OCI-LY3 (cell line): ENCODE data around the gene HAUS6.
"Not testable (repeated sequence)": the region's sequence is repeated elsewhere in the genome, so short reads cannot be mapped to it uniquely, and the experiment has no call there.

Experiments used
- EZH2phosphoT487 ChIP-seq: fragments of 200-600 bp; shearing (Covaris generic); IDR thresholded peaks from 2 replicates; pipeline ENCODE4 v1.6.1; 2018; ENCODE audit warnings: antibody characterized with exemption, mixed run types, low read depth
- TF ChIP-seq, protein P1 (sequence below): fragments of 200-600, 300-600 bp; sonication (generic); IDR thresholded peaks from 2 replicates; pipeline ENCODE4 v1.5.1; 2014; ENCODE audit warnings: antibody characterized with exemption, low read length, low read depth

DNA sequence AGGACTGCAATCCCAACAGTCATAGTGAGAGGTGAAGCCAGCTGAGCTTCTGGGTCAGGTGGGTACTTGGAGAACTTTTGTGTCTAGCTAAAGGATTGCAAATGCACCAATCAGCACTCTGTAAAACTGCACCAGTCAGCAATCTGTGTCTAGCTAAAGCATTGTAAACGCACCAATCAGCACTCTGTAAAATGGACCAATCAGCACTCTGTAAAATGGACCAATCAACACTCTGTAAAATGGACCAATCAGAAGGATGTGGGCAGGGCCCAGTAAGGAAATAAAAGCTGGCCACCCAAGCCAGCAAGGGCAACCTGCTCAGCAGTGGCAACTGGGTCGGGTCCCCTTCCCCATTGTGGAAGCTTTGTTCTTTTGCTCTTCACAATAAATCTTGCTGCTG, 81.1 kb downstream of the HAUS6 start:
- TF ChIP-seq, protein P1, sequence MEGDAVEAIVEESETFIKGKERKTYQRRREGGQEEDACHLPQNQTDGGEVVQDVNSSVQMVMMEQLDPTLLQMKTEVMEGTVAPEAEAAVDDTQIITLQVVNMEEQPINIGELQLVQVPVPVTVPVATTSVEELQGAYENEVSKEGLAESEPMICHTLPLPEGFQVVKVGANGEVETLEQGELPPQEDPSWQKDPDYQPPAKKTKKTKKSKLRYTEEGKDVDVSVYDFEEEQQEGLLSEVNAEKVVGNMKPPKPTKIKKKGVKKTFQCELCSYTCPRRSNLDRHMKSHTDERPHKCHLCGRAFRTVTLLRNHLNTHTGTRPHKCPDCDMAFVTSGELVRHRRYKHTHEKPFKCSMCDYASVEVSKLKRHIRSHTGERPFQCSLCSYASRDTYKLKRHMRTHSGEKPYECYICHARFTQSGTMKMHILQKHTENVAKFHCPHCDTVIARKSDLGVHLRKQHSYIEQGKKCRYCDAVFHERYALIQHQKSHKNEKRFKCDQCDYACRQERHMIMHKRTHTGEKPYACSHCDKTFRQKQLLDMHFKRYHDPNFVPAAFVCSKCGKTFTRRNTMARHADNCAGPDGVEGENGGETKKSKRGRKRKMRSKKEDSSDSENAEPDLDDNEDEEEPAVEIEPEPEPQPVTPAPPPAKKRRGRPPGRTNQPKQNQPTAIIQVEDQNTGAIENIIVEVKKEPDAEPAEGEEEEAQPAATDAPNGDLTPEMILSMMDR = not testable (repeated sequence)
- not testable (repeated sequence) for TF ChIP-seq EZH2phosphoT487
